H9 (cell line): Measurements from ENCODE around the gene C17orf113. TPM values are rescaled to one million over a fixed set of nuclear protein-coding genes. Genes with fewer than 3 reads are reported as not detected.

Source experiments
- DNase-seq: peaks from one replicate; pipeline ENCODE4 v3.0.0-alpha.2; 2017
- H2AFZ ChIP-seq: one replicate; pipeline ENCODE4 v1.6.1; 2013; ENCODE audit warnings: mild to moderate bottlenecking, low read length, control low read depth, moderate library complexity
- H2AK5ac ChIP-seq: 2 replicates; pipeline ENCODE4 v1.6.1; 2013; ENCODE audit warnings: low read length, control low read depth, mixed read lengths; ENCODE audit not compliant: insufficient read length
- H2BK120ac ChIP-seq: one replicate; pipeline ENCODE4 v1.6.1; 2013; ENCODE audit warnings: low read depth, mild to moderate bottlenecking, low read length, control low read depth, inconsistent platforms; ENCODE audit not compliant: poor library complexity, severe bottlenecking
- H2BK12ac ChIP-seq: 2 replicates; pipeline ENCODE4 v1.6.1; 2013; ENCODE audit warnings: low read length, control low read depth, mixed read lengths, low read depth; ENCODE audit not compliant: insufficient read length
- H2BK15ac ChIP-seq: 2 replicates; pipeline ENCODE4 v1.6.1; 2013; ENCODE audit warnings: low read depth, low read length, control low read depth
- H2BK20ac ChIP-seq: one replicate; pipeline ENCODE4 v1.6.1; 2013; ENCODE audit warnings: low read depth, mild to moderate bottlenecking, low read length, control low read depth, inconsistent platforms; ENCODE audit not compliant: poor library complexity, severe bottlenecking
- H2BK5ac ChIP-seq: 2 replicates; pipeline ENCODE4 v1.6.1; 2013; ENCODE audit warnings: low read length, control low read depth, mixed read lengths; ENCODE audit not compliant: insufficient read length
- H3K14ac ChIP-seq: 2 replicates; pipeline ENCODE4 v1.6.1; 2013; ENCODE audit warnings: low read length, control low read depth; ENCODE audit not compliant: insufficient read depth
- H3K18ac ChIP-seq: 2 replicates; pipeline ENCODE4 v1.6.1; 2013; ENCODE audit warnings: low read depth, mild to moderate bottlenecking, mixed read lengths, low read length, control low read depth; ENCODE audit not compliant: insufficient read length
- H3K23ac ChIP-seq: 2 replicates; pipeline ENCODE4 v1.6.1; 2013; ENCODE audit warnings: low read length, control low read depth, mixed read lengths, low read depth; ENCODE audit not compliant: insufficient read length
- H3K23me2 ChIP-seq: 2 replicates; pipeline ENCODE4 v1.6.1; 2013; ENCODE audit warnings: low read depth, mild to moderate bottlenecking, mixed read lengths, low read length, control low read depth; ENCODE audit not compliant: insufficient read length, poor library complexity, severe bottlenecking
- H3K27ac ChIP-seq: 2 replicates; pipeline ENCODE4 v1.5.1; 2013; ENCODE audit warnings: low read length, control low read depth, mixed read lengths, low read depth; ENCODE audit not compliant: insufficient read length
- H3K27me3 ChIP-seq: 2 replicates; pipeline ENCODE4 v1.6.1; 2013; ENCODE audit warnings: low read length, control low read depth, inconsistent platforms; ENCODE audit not compliant: insufficient read depth
- H3K4ac ChIP-seq: 2 replicates; pipeline ENCODE4 v1.6.1; 2013; ENCODE audit warnings: low read depth, mild to moderate bottlenecking, control low read depth, inconsistent platforms, low read length, moderate library complexity
- H3K4me1 ChIP-seq: 2 replicates; pipeline ENCODE4 v1.6.1; 2013; ENCODE audit warnings: low read length, control low read depth, inconsistent platforms; ENCODE audit not compliant: insufficient read depth
- H3K4me2 ChIP-seq: 2 replicates; pipeline ENCODE4 v1.6.1; 2013; ENCODE audit warnings: low read length, control low read depth, mixed read lengths; ENCODE audit not compliant: insufficient read length, insufficient read depth
- H3K56ac ChIP-seq: 2 replicates; pipeline ENCODE4 v1.6.1; 2013; ENCODE audit warnings: low read depth, mild to moderate bottlenecking, mixed read lengths, low read length, control low read depth; ENCODE audit not compliant: insufficient read length
- H3K79me1 ChIP-seq: 2 replicates; pipeline ENCODE4 v1.6.1; 2013; ENCODE audit warnings: low read depth, mild to moderate bottlenecking, moderate library complexity, low read length, control low read depth, inconsistent platforms; ENCODE audit not compliant: insufficient read depth, poor library complexity, severe bottlenecking
- H3K79me2 ChIP-seq: 2 replicates; pipeline ENCODE4 v1.6.1; 2013; ENCODE audit warnings: low read length, control low read depth, inconsistent platforms; ENCODE audit not compliant: insufficient read depth
- H3K9ac ChIP-seq: 2 replicates; pipeline ENCODE4 v1.6.1; 2013; ENCODE audit warnings: low read length, control low read depth, mixed read lengths; ENCODE audit not compliant: insufficient read length; ENCODE audit errors: extremely low read depth
- H3K9me3 ChIP-seq: one replicate; pipeline ENCODE4 v1.6.1; 2013; ENCODE audit warnings: low read depth, low read length, inconsistent platforms; ENCODE audit not compliant: control insufficient read depth
- H3T11ph ChIP-seq: one replicate; pipeline ENCODE4 v1.6.1; 2013; ENCODE audit warnings: mild to moderate bottlenecking, low read length, control low read depth, inconsistent platforms
- H4K20me1 ChIP-seq: one replicate; pipeline ENCODE4 v1.6.1; 2013; ENCODE audit not compliant: control insufficient read depth, insufficient read length, insufficient read depth
- H4K5ac ChIP-seq: 2 replicates; pipeline ENCODE4 v1.6.1; 2013; ENCODE audit warnings: low read depth, mild to moderate bottlenecking, mixed read lengths, low read length, control low read depth; ENCODE audit not compliant: insufficient read length
- H4K8ac ChIP-seq: replicated peaks from 2 replicates; pipeline ENCODE4 v1.6.1; 2013; ENCODE audit warnings: low read length, control low read depth, mixed read lengths, low read depth; ENCODE audit not compliant: insufficient read length
- H4K91ac ChIP-seq: 2 replicates; pipeline ENCODE4 v1.6.1; 2013; ENCODE audit warnings: low read depth, mild to moderate bottlenecking, moderate library complexity, mixed read lengths, low read length, control low read depth; ENCODE audit not compliant: insufficient read length
- H3K27ac Mint-ChIP-seq, 3 experiments: 2 replicates in 2 of 3; 3 replicates in 1 of 3; pipeline ENCODE4 v1.8.0; 2020 to 2021; ENCODE audit warnings: mixed read lengths in 3 of 3, mild to moderate bottlenecking in 1 of 3, moderate library complexity in 1 of 3
- H3K27me3 Mint-ChIP-seq: 2 replicates; pipeline ENCODE4 v1.8.0; 2021; ENCODE audit warnings: low read depth, mild to moderate bottlenecking, moderate library complexity, mixed read lengths
- H3K36me3 Mint-ChIP-seq, 3 experiments: 2 replicates in 2 of 3; 3 replicates in 1 of 3; pipeline ENCODE4 v1.8.0; 2020 to 2021; ENCODE audit warnings: low read depth in 3 of 3, mixed read lengths in 3 of 3; ENCODE audit not compliant: insufficient read depth in 1 of 3
- H3K4me1 Mint-ChIP-seq, 2 experiments: 2 replicates each; pipeline ENCODE4 v1.8.0; 2020; ENCODE audit warnings: mixed read lengths in 2 of 2
- H3K4me3 Mint-ChIP-seq, 2 experiments: 2 replicates in 1 of 2; 3 replicates in 1 of 2; pipeline ENCODE4 v1.8.0; 2020 to 2021; ENCODE audit warnings: mild to moderate bottlenecking in 2 of 2, mixed read lengths in 2 of 2, moderate library complexity in 1 of 2
- H3K9me3 Mint-ChIP-seq, 2 experiments: 2 replicates in 1 of 2; 3 replicates in 1 of 2; pipeline ENCODE4 v1.8.0; 2020; ENCODE audit warnings: mild to moderate bottlenecking in 2 of 2, mixed read lengths in 2 of 2, moderate library complexity in 1 of 2
- WGBS: extraction: QIAGEN DNeasy Blood & Tissue Kit; methylation state at CpG from one replicate; pipeline ENCODE4 v1.1.7; 2013; ENCODE audit warnings: missing lambda C conversion rate, low lambda C conversion rate, mixed read lengths; ENCODE audit not compliant: insufficient read length; ENCODE audit errors: extremely low coverage; 5-methylcytosine and 5-hydroxymethylcytosine counted together
- total RNA-seq: library from RNA; stranded (reverse); gene quantifications from 2 replicates; pipeline ENCODE4 v1.2.1, GENCODE V29; 2021
- TF ChIP-seq, protein P1 (sequence below): fragments of 200-600 bp; sonication (generic); conservative IDR thresholded peaks from 3 replicates; pipeline ENCODE4 v1.8.0; 2021; ENCODE audit warnings: antibody characterized with exemption, mild to moderate bottlenecking

The C17orf113 gene
- total RNA-seq, 1 experiment from 2014 or later = 1.0 TPM

- peak; percentile 30 for DNase-seq
- Mint-ChIP-seq H3K4me1 (peaks cover 49 to 70% of the 10 kb centered on the region in 2 experiments), H3K27me3 (peaks cover 30% of the 10 kb centered on the region), H3K4me3 (0 out of 5 replicates have a peak overlapping the region, but pooled peaks of 1 of the 2 experiments have one; percentile 26), H3K27ac (no peak overlapping the region), H3K36me3 (no peaks in the 10 kb centered on the region; a peak in 1 of 7 replicates), H3K9me3 (no peaks in the 10 kb centered on the region; a peak in 1 of 5 replicates)
- no peak overlapping the region for H3K9ac ChIP-seq
- no peak overlapping the region for H3K14ac ChIP-seq
- H4K20me1 ChIP-seq = no peaks in the 10 kb centered on the region
- H2AK5ac ChIP-seq = no peak overlapping the region
- H2BK20ac ChIP-seq = no peak overlapping the region
- no peak overlapping the region for H3K27ac ChIP-seq
- H2BK12ac ChIP-seq = no peak overlapping the region
- H3K18ac ChIP-seq = no peak overlapping the region
- H2BK5ac ChIP-seq = no peak overlapping the region
- no peak overlapping the region for H3T11ph ChIP-seq
- H2BK120ac ChIP-seq = no peak overlapping the region
- H3K23ac ChIP-seq = no peak overlapping the region
- H3K4ac ChIP-seq = no peak overlapping the region
- H3K4me2 ChIP-seq = no peak overlapping the region
- no peak overlapping the region for H3K56ac ChIP-seq
- H3K23me2 ChIP-seq = peaks cover 9% of the 10 kb centered on the region
- no peak overlapping the region for H4K91ac ChIP-seq
- H3K9me3 ChIP-seq = no peaks in the 10 kb centered on the region
- H4K8ac ChIP-seq = no peak overlapping the region
- no peak overlapping the region for H2AFZ ChIP-seq
- H3K4me1 ChIP-seq = peaks cover 9% of the 10 kb centered on the region; the same call in 1 of the 2 replicates
- H3K79me2 ChIP-seq = no peaks in the 10 kb centered on the region
- TF ChIP-seq, protein P1, sequence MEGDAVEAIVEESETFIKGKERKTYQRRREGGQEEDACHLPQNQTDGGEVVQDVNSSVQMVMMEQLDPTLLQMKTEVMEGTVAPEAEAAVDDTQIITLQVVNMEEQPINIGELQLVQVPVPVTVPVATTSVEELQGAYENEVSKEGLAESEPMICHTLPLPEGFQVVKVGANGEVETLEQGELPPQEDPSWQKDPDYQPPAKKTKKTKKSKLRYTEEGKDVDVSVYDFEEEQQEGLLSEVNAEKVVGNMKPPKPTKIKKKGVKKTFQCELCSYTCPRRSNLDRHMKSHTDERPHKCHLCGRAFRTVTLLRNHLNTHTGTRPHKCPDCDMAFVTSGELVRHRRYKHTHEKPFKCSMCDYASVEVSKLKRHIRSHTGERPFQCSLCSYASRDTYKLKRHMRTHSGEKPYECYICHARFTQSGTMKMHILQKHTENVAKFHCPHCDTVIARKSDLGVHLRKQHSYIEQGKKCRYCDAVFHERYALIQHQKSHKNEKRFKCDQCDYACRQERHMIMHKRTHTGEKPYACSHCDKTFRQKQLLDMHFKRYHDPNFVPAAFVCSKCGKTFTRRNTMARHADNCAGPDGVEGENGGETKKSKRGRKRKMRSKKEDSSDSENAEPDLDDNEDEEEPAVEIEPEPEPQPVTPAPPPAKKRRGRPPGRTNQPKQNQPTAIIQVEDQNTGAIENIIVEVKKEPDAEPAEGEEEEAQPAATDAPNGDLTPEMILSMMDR = no peak
- no peak overlapping the region for H2BK15ac ChIP-seq
- no peaks in the 10 kb centered on the region for H3K79me1 ChIP-seq
- no CpG with 5 or more reads among the region's 12 CpGs for WGBS
- no peaks in the 10 kb centered on the region for H3K27me3 ChIP-seq
- H4K5ac ChIP-seq = no peak overlapping the region
Observed at GRCh38 chr17:42053731-42054500, 3.5 kb upstream of the C17orf113 start.
